ENCODE measurements around the gene OR52E8.

Gene OR52E8

DNA sequence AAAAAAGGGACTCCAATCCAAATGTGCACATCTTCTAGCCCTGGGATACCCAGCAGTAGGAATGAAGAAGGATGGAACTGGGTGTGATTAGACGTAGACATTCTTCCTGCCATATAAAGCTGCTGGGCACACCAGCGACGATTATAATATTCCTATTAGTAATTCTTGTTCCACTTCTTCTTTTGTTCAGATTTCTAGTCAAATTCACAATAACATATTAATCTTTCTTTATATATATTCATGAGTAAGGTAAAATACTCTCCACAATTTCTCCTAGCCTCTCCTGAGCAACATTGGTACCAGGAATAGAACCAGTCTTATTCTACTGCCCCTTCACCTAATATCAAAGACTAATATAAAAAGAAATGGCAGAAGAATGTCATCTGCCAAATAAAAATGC is at the start of gene OR52E8:
OR52E8 (minus strand) TSS at position 101 of the 400 bp plus-strand sequence; CDS start at position 101, 0 bp downstream.
- DNase-seq (ENCODE audit: extremely low spot score) = no peak
- CTCF ChIA-PET = no interaction called here
- POLR2A ChIA-PET = no interaction called here
- TF ChIP-seq CTCF (IDR thresholded peaks at IDR 0.05; ENCODE audit: control extremely low read depth, extremely low read depth, low read depth, missing control alignments) = no peak

- no peak for TF ChIP-seq CTCF (IDR thresholded peaks at IDR 0.05; ENCODE audit: control extremely low read depth, extremely low read depth, low read depth, missing control alignments)
- ChIA-PET POLR2A (no interaction called here), CTCF (no interaction called here)
- DNase-seq (ENCODE audit: extremely low spot score) = no peak
These were observed 42.0 kb upstream of the OR52E8 start for GRCh38 chr11:5899534-5899933.

GRCh38 chr11:5892908-5893307 is 35.4 kb upstream of the OR52E8 start, which contains the start of gene OR52E5:
TSS of gene OR52E5 (plus strand) at chr11:5893208. CDS start at chr11:5900777, 7,569 bp downstream.
- no peak for TF ChIP-seq CTCF (IDR thresholded peaks at IDR 0.05; ENCODE audit: control extremely low read depth, extremely low read depth, low read depth, missing control alignments)
- ChIA-PET CTCF (interaction anchor here (0.9 kb wide), 1 partner anchor 9 kb away, joined by 3 read pairs; no protein-coding TSS in a partner anchor), POLR2A (no interaction called here)
- no peak for DNase-seq (ENCODE audit: extremely low spot score)

DNA sequence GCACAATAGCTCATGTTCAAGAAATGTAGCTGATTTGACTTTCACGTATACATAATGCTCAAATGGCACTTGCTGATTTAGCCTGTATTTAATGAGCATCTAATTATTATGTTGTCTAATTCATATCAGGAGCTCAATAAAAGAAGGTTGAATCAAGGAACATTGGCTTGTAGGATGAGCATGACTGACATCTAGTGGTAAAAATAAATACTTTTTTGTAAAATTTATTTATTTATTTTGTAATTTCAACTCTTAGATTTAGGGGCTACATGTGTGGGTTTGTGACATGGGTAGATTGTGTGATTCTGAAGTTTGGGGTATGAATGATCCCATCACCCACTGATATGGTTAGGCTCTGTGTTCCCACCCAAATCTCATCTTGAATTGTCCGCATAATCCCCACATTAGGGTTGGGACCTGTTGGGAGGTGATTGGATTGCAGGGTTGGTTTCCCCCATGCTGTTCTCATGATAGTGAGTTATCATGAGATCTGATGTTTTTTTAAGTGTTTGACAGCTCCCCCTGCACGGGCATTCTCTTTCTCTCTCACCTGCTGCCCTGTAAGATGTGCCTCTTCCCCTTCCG is 33.8 kb upstream of the OR52E8 start:
- ChIA-PET CTCF (interaction anchor here (0.7 to 1.2 kb wide), 15 partner anchors 11 to 1704 kb away, joined by 3 to 12 read pairs (median 3); partner anchors contain the start of gene TRIM22), POLR2A (no interaction called here)
- DNase-seq (ENCODE audit: extremely low spot score) = no peak
- no peak for TF ChIP-seq CTCF (IDR thresholded peaks at IDR 0.05; ENCODE audit: control extremely low read depth, extremely low read depth, low read depth, missing control alignments)

- ChIA-PET POLR2A (no interaction called here), CTCF (interaction anchor here (1.8 kb wide), 1 partner anchor 411 kb away, joined by 5 read pairs; no protein-coding TSS in a partner anchor)
- no peak for TF ChIP-seq CTCF (IDR thresholded peaks at IDR 0.05; ENCODE audit: control extremely low read depth, extremely low read depth, low read depth, missing control alignments)
- DNase-seq (ENCODE audit: extremely low spot score) = no peak
These were observed 30.2 kb upstream of the OR52E8 start for GRCh38 chr11:5887661-5888060.

DNA sequence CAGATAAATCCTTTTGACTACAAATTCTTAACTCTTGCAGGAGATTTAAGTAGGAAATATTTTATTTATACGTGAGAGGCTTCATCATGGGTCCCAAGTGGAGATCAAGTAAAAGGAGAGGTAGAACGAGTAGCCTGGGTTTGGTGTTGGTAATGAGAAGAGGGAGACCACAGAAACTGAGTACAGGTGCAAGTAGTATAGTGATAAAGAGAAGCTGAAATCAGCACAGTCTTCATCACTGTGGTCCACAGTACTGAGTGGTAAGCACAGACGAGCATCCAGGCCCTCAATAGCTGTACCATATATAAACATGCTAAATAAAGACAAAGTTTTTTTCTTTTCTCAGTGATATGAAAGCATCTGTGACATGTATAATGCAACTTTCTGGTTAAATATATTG is 29.7 kb upstream of the OR52E8 start:
- POLR2A ChIA-PET = no interaction called here
- no peak for DNase-seq (ENCODE audit: extremely low spot score)
- no peak for TF ChIP-seq CTCF (IDR thresholded peaks at IDR 0.05; ENCODE audit: control extremely low read depth, extremely low read depth, low read depth, missing control alignments)
- CTCF ChIA-PET = no interaction called here

Measured in GM10248 (cell line).